Activated CD4-positive, alpha-beta T cell treated with anti-CD3 and anti-CD28 coated beads, Interleukin-2, amount 50 U/mL, for 16 hours (primary cell): Measurements from ENCODE around the gene ACACA.
"Not testable (repeated sequence)": the region's sequence is repeated elsewhere in the genome, so short reads cannot be mapped to it uniquely, and the experiment has no call there.

Experiments
- DNase-seq: peaks from one replicate; pipeline ENCODE4 v3.0.0-alpha.2; 2020

Gene ACACA

GRCh38 chr17:37406635-37407461, at the start of gene ACACA, which contains the start of gene TADA2A:
TSS of gene ACACA (minus strand) at chr17:37406836. CDS start at chr17:37406299, 537 bp downstream.
TSS of gene TADA2A (plus strand) at chr17:37406886. CDS start at chr17:37411366, 4,480 bp downstream.
- peak; percentile 85 for DNase-seq

GRCh38 chr17:37450112-37450511, 43.5 kb upstream of the ACACA start:
- no peak for DNase-seq

GRCh38 chr17:37447641-37448040, 41.0 kb upstream of the ACACA start:
- no peak for DNase-seq

GRCh38 chr17:37446027-37446426, 39.4 kb upstream of the ACACA start:
- DNase-seq, result no peak

GRCh38 chr17:37441369-37442014, 34.9 kb upstream of the ACACA start:
- not testable (repeated sequence) for DNase-seq

GRCh38 chr17:37440424-37440823, 33.8 kb upstream of the ACACA start:
- no peak for DNase-seq

- DNase-seq, result no peak
Observed at GRCh38 chr17:37438141-37438540, 31.5 kb upstream of the ACACA start.

- DNase-seq, result no peak
Observed at GRCh38 chr17:37432671-37433070, 26.0 kb upstream of the ACACA start.

GRCh38 chr17:37430051-37430627, 23.5 kb upstream of the ACACA start:
- DNase-seq, result peak; percentile 78

GRCh38 chr17:37429453-37429852, 22.8 kb upstream of the ACACA start:
- no peak for DNase-seq

GRCh38 chr17:37429039-37429438, 22.4 kb upstream of the ACACA start:
- no peak for DNase-seq

GRCh38 chr17:37425268-37425667, 18.6 kb upstream of the ACACA start:
- DNase-seq, result no peak

GRCh38 chr17:37422971-37423625, 16.5 kb upstream of the ACACA start:
- no peak for DNase-seq

- no peak for DNase-seq
Observed at GRCh38 chr17:37417852-37418251, 11.2 kb upstream of the ACACA start.

GRCh38 chr17:37413875-37414519, 7.4 kb upstream of the ACACA start:
- DNase-seq, result no peak

GRCh38 chr17:37410357-37410756, 3.7 kb upstream of the ACACA start:
- DNase-seq, result no peak

GRCh38 chr17:37408145-37408479, 1.5 kb upstream of the ACACA start:
- not testable (repeated sequence) for DNase-seq

GRCh38 chr17:37405955-37406634, 541 bp downstream of the ACACA start:
- DNase-seq, result no peak

GRCh38 chr17:37405522-37405921, 1.1 kb downstream of the ACACA start:
- not testable (repeated sequence) for DNase-seq

GRCh38 chr17:37400505-37400904, 6.1 kb downstream of the ACACA start:
- no peak for DNase-seq

- DNase-seq, result no peak
Observed at GRCh38 chr17:37399265-37399803, 7.3 kb downstream of the ACACA start.

- DNase-seq, result no peak
Observed at GRCh38 chr17:37393352-37393751, 13.3 kb downstream of the ACACA start.
